Liver (tissue), 9 donors: Measurements from ENCODE around the gene SDF4. TPM values are rescaled to one million over a fixed set of nuclear protein-coding genes. Genes with fewer than 3 reads are reported as not detected.

ENCODE experiments used
- DNase-seq: peaks from one replicate; pipeline ENCODE4 v3.0.0-alpha.2; 2017; ENCODE audit warnings: low spot score
- H3K27ac ChIP-seq, 2 donors: one replicate each; pipeline ENCODE4 v1.7.0; 2013; ENCODE audit warnings: inconsistent platforms in 2 of 2, low read length in 2 of 2, control low read depth in 1 of 2, low read depth in 1 of 2, mild to moderate bottlenecking in 1 of 2
- H3K27me3 ChIP-seq, 4 donors: one replicate each; pipeline versions ENCODE4 v1.6.1 to v1.7.0; 2013; ENCODE audit warnings: low read length in 3 of 4, inconsistent platforms in 1 of 4, mild to moderate bottlenecking in 1 of 4, moderate library complexity in 1 of 4; ENCODE audit not compliant: control insufficient read depth in 4 of 4, insufficient read depth in 4 of 4
- H3K36me3 ChIP-seq, 4 donors: one replicate each; pipeline versions ENCODE4 v1.6.1 to v1.7.0; 2013; ENCODE audit warnings: low read length in 3 of 4, mild to moderate bottlenecking in 3 of 4, low read depth in 1 of 4, moderate library complexity in 1 of 4; ENCODE audit not compliant: control insufficient read depth in 4 of 4, insufficient read depth in 3 of 4
- H3K4me1 ChIP-seq, 4 donors: one replicate each; pipeline versions ENCODE4 v1.6.1 to v1.7.0; 2013; ENCODE audit warnings: low read length in 3 of 4, mild to moderate bottlenecking in 3 of 4, moderate library complexity in 1 of 4; ENCODE audit not compliant: control insufficient read depth in 4 of 4, insufficient read depth in 4 of 4
- H3K4me3 ChIP-seq, 3 donors: one replicate each; pipeline versions ENCODE4 v1.6.1 to v1.7.0; 2013; ENCODE audit warnings: low read length in 3 of 3, control low read depth in 1 of 3, low read depth in 1 of 3, mild to moderate bottlenecking in 1 of 3
- H3K9ac ChIP-seq, 2 donors: one replicate each; pipeline ENCODE4 v1.7.0; 2013; ENCODE audit warnings: low read length in 2 of 2, mild to moderate bottlenecking in 2 of 2, moderate library complexity in 2 of 2, control low read depth in 1 of 2, low read depth in 1 of 2
- H3K9me3 ChIP-seq, 4 donors: one replicate each; pipeline versions ENCODE4 v1.6.1 to v1.7.0; 2013; ENCODE audit warnings: low read length in 3 of 4; ENCODE audit not compliant: control insufficient read depth in 4 of 4
- ATF3 ChIP-seq: IDR thresholded peaks from 2 replicates; pipeline ENCODE4 v1.6.1; 2016; ENCODE audit warnings: antibody characterized with exemption
- CTCF ChIP-seq: fragments of 150-350 bp; IDR thresholded peaks from 2 replicates; pipeline ENCODE4 v1.5.1; 2017; ENCODE audit warnings: improper control_type of control experiment, low read depth, low read length; ENCODE audit not compliant: missing input control
- EGR1 ChIP-seq, 2 donors: IDR thresholded peaks; 2 replicates each; pipeline ENCODE4 v1.6.1; 2016 to 2018; ENCODE audit warnings: antibody characterized with exemption in 2 of 2, low read depth in 2 of 2
- FOXA1 ChIP-seq: IDR thresholded peaks from 2 replicates; pipeline ENCODE4 v1.6.1; 2016; ENCODE audit warnings: antibody characterized with exemption
- FOXA2 ChIP-seq: IDR thresholded peaks from 2 replicates; pipeline ENCODE4 v1.6.1; 2016; ENCODE audit warnings: antibody characterized with exemption
- GABPA ChIP-seq, 2 donors: IDR thresholded peaks in 1 of 2; conservative IDR thresholded peaks in 1 of 2; 2 replicates each; pipeline ENCODE4 v1.6.1; 2016; ENCODE audit warnings: antibody characterized with exemption in 2 of 2, mild to moderate bottlenecking in 1 of 2, moderate library complexity in 1 of 2
- HNF4A ChIP-seq, 2 donors: conservative IDR thresholded peaks; 2 replicates each; pipeline ENCODE4 v1.6.1; 2016; ENCODE audit warnings: antibody characterized with exemption in 2 of 2, mild to moderate bottlenecking in 2 of 2
- HNF4G ChIP-seq: IDR thresholded peaks from 2 replicates; pipeline ENCODE4 v1.6.1; 2016; ENCODE audit warnings: antibody characterized with exemption
- JUND ChIP-seq, 2 donors: IDR thresholded peaks; 2 replicates each; pipeline ENCODE4 v1.6.1; 2016; ENCODE audit warnings: antibody characterized with exemption in 2 of 2
- MAX ChIP-seq: IDR thresholded peaks from 2 replicates; pipeline ENCODE4 v1.6.1; 2016; ENCODE audit warnings: antibody characterized with exemption
- NR2F2 ChIP-seq: IDR thresholded peaks from 2 replicates; pipeline ENCODE4 v1.6.1; 2016; ENCODE audit warnings: antibody characterized with exemption
- RAD21 ChIP-seq, 2 donors: IDR thresholded peaks; 2 replicates each; pipeline ENCODE4 v1.6.1; 2016; ENCODE audit warnings: antibody characterized with exemption in 2 of 2, mild to moderate bottlenecking in 2 of 2
- REST ChIP-seq: IDR thresholded peaks from 2 replicates; pipeline ENCODE4 v1.6.1; 2016; ENCODE audit warnings: antibody characterized with exemption, mild to moderate bottlenecking
- RXRA ChIP-seq, 2 donors: IDR thresholded peaks; 2 replicates each; pipeline ENCODE4 v1.6.1; 2017 to 2018; ENCODE audit warnings: antibody characterized with exemption in 2 of 2, mild to moderate bottlenecking in 1 of 2
- SP1 ChIP-seq: IDR thresholded peaks from 2 replicates; pipeline ENCODE4 v1.6.1; 2018; ENCODE audit warnings: antibody characterized with exemption, mild to moderate bottlenecking
- TAF1 ChIP-seq: conservative IDR thresholded peaks from 2 replicates; pipeline ENCODE4 v1.6.1; 2016; ENCODE audit warnings: antibody characterized with exemption, mild to moderate bottlenecking
- YY1 ChIP-seq: IDR thresholded peaks from 2 replicates; pipeline ENCODE4 v1.6.1; 2016; ENCODE audit warnings: antibody characterized with exemption, mild to moderate bottlenecking
- ZBTB33 ChIP-seq: IDR thresholded peaks from 2 replicates; pipeline ENCODE4 v1.6.1; 2016; ENCODE audit warnings: antibody characterized with exemption
- WGBS: extraction: QIAGEN DNeasy Blood & Tissue Kit; methylation state at CpG from one replicate; pipeline ENCODE4 v1.1.7; 2013; 5-methylcytosine and 5-hydroxymethylcytosine counted together
- polyA plus RNA-seq, 2 donors: library from polyadenylated mRNA; stranded (reverse) in 1 of 2; unstranded in 1 of 2; fragments of 200-250 nt in 1 of 2; fragments of >200 nt in 1 of 2; fragmentation: Nextera tagmentation in 1 of 2; extraction: Ambion mirVana in 1 of 2; gene quantifications; one replicate each; pipeline versions ENCODE4 v1.2.1 to v1.2.3, GENCODE V29; 2013 to 2015
- total RNA-seq, 2 donors: library from RNA; depleted of rRNA; stranded (reverse); fragments of >200 nt; gene quantifications; one replicate each; pipeline ENCODE4 v1.2.3, GENCODE V29; 2014
- donor health status: healthy.
- donor health status: healthy.
- donor health status: healthy.
- donor health status: healthy.
- donor health status: healthy.

The SDF4 gene
- total and polyA plus RNA-seq, 4 donors: 48.7 to 180 (median 75.9) TPM

- no peak overlapping the region for H3K9ac ChIP-seq
- peaks cover 0 to 4% (median under 1%) of the 10 kb centered on the region in 4 donors for H3K36me3 ChIP-seq
- no peak overlapping the region for H3K27ac ChIP-seq
- peaks cover 14 to 39% (median 27%) of the 10 kb centered on the region in 4 donors for H3K4me1 ChIP-seq
- H3K4me3 ChIP-seq: no peak overlapping the region
- WGBS: 97% methylated on average over 15 of the region's 15 CpGs
- H3K27me3 ChIP-seq: no peaks in the 10 kb centered on the region
- H3K9me3 ChIP-seq: no peaks in the 10 kb centered on the region
- no peak for DNase-seq
- TF ChIP-seq ATF3 (no peak), RXRA (IDR thresholded peaks at IDR 0.05) (no peak), FOXA1 (no peak), REST (no peak)
Observed at GRCh38 chr1:1233567-1233892, 1.7 kb upstream of the SDF4 start.

- H3K4me3 ChIP-seq: peak overlapping the region in 1 of 3 donors; percentile 59
- no peak overlapping the region for H3K27ac ChIP-seq
- H3K36me3 ChIP-seq: peaks cover 3 to 7% (median 5%) of the 10 kb centered on the region in 4 donors
- H3K9me3 ChIP-seq: no peaks in the 10 kb centered on the region
- DNase-seq: no peak
- 84% methylated on average over 98 of the region's 98 CpGs for whole genome bisulfite sequencing
- no peak overlapping the region for H3K9ac ChIP-seq
- H3K4me1 ChIP-seq: peaks cover 14 to 37% (median 27%) of the 10 kb centered on the region in 4 donors
- no peaks in the 10 kb centered on the region for H3K27me3 ChIP-seq
- TF ChIP-seq FOXA1: no peak
- no peak for TF ChIP-seq HNF4A (conservative IDR thresholded peaks at IDR 0.05)
- TF ChIP-seq HNF4G: no peak
- no peak for TF ChIP-seq NR2F2
- no peak for TF ChIP-seq CTCF
- TF ChIP-seq REST: no peak
- no peak for TF ChIP-seq JUND (IDR thresholded peaks at IDR 0.05)
- TF ChIP-seq RAD21 (IDR thresholded peaks at IDR 0.05): no peak
- no peak for TF ChIP-seq TAF1
- TF ChIP-seq ATF3: no peak
- no peak for TF ChIP-seq RXRA (IDR thresholded peaks at IDR 0.05)
- no peak for TF ChIP-seq ZBTB33
- no peak for TF ChIP-seq MAX
- TF ChIP-seq GABPA (IDR thresholded peaks at IDR 0.05 in 1 of 2, conservative IDR thresholded peaks at IDR 0.05 in 1 of 2): no peak
- TF ChIP-seq FOXA2: no peak
- TF ChIP-seq SP1: no peak
- no peak for TF ChIP-seq EGR1 (IDR thresholded peaks at IDR 0.05; ENCODE audit: low read depth in 2 of 2)
- no peak for TF ChIP-seq YY1
Observed at GRCh38 chr1:1232796-1233566, 1.2 kb upstream of the SDF4 start.
